Measurements from ENCODE around the gene ZSWIM1.
"Not testable (repeated sequence)": the region's sequence is repeated elsewhere in the genome, so short reads cannot be mapped to it uniquely, and the experiment has no call there.

Gene ZSWIM1

GRCh38 chr20:45866454-45866853, 14.6 kb upstream of the ZSWIM1 start:
- no peaks in the 10 kb centered on the region for H3K36me3 ChIP-seq
- no peak for TF ChIP-seq CTCF (IDR thresholded peaks at IDR 0.05; ENCODE audit: low read depth, low read length)
- H3K27me3 ChIP-seq (ENCODE audit: insufficient read depth, low read depth, severe bottlenecking) = no peaks in the 10 kb centered on the region
- H3K27ac ChIP-seq = no peak overlapping the region
- no peak overlapping the region for H3K4me3 ChIP-seq (ENCODE audit: low read depth, low read length)
- DNase-seq = no peak
- H3K9me3 ChIP-seq (ENCODE audit: severe bottlenecking) = no peaks in the 10 kb centered on the region

GRCh38 chr20:45867136-45867818, 13.8 kb upstream of the ZSWIM1 start:
- no peak for TF ChIP-seq CTCF (IDR thresholded peaks at IDR 0.05; ENCODE audit: low read depth, low read length)

DNA sequence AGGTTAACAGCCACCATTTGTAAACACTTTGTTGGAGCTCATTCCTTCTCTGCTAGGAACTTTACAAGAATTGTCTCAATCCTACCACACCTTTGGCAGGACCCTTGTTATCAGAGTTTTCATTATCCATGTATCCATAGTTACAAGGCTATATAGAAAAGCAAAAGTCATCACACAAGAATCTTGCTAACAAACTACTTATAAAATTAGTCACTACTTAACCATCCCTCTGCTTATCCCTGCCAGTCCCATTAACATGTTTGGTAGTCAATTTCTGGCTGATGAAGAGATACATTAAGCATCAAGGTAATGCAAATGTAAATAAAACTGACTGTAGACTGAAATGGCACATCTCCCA, 13.2 kb upstream of the ZSWIM1 start:
- no peak for DNase-seq
- H3K27ac ChIP-seq = no peak overlapping the region

More at GRCh38 chr20:45867136-45867818, 13.8 kb upstream of the ZSWIM1 start:
- DNase-seq = no peak
- no peaks in the 10 kb centered on the region for H3K36me3 ChIP-seq
- H3K27ac ChIP-seq = no peak overlapping the region
- H3K4me3 ChIP-seq (ENCODE audit: low read depth, low read length) = no peak overlapping the region
- no peaks in the 10 kb centered on the region for H3K9me3 ChIP-seq (ENCODE audit: severe bottlenecking)
- H3K27me3 ChIP-seq (ENCODE audit: insufficient read depth, low read depth, severe bottlenecking) = no peaks in the 10 kb centered on the region

GRCh38 chr20:45872626-45873025, 8.4 kb upstream of the ZSWIM1 start:
- DNase-seq = no peak
- H3K27ac ChIP-seq = no peak overlapping the region; the same call in 1 of the 2 replicates
- no peak for TF ChIP-seq CTCF (IDR thresholded peaks at IDR 0.05; ENCODE audit: low read depth, low read length)
- H3K27me3 ChIP-seq (ENCODE audit: insufficient read depth, low read depth, severe bottlenecking) = no peaks in the 10 kb centered on the region
- no peak overlapping the region for H3K4me3 ChIP-seq (ENCODE audit: low read depth, low read length)
- H3K36me3 ChIP-seq = no peaks in the 10 kb centered on the region
- H3K9me3 ChIP-seq (ENCODE audit: severe bottlenecking) = no peaks in the 10 kb centered on the region

More for the DNA sequence above, 13.2 kb upstream of the ZSWIM1 start:
- Histone ChIP-seq H3K9me3 (ENCODE audit: severe bottlenecking) (no peaks in the 10 kb centered on the region), H3K4me3 (ENCODE audit: low read depth, low read length) (no peak overlapping the region), H3K36me3 (no peaks in the 10 kb centered on the region), H3K27me3 (ENCODE audit: insufficient read depth, low read depth, severe bottlenecking) (no peaks in the 10 kb centered on the region)
- no peak for TF ChIP-seq CTCF (IDR thresholded peaks at IDR 0.05; ENCODE audit: low read depth, low read length)

- Histone ChIP-seq H3K27ac (no peak overlapping the region), H3K36me3 (no peaks in the 10 kb centered on the region), H3K4me3 (ENCODE audit: low read depth, low read length) (no peak overlapping the region), H3K9me3 (ENCODE audit: severe bottlenecking) (no peaks in the 10 kb centered on the region), H3K27me3 (ENCODE audit: insufficient read depth, low read depth, severe bottlenecking) (no peaks in the 10 kb centered on the region)
- DNase-seq = no peak
- TF ChIP-seq CTCF (IDR thresholded peaks at IDR 0.05; ENCODE audit: low read depth, low read length) = no peak
These were observed 7.5 kb upstream of the ZSWIM1 start for GRCh38 chr20:45873409-45874103.

DNA sequence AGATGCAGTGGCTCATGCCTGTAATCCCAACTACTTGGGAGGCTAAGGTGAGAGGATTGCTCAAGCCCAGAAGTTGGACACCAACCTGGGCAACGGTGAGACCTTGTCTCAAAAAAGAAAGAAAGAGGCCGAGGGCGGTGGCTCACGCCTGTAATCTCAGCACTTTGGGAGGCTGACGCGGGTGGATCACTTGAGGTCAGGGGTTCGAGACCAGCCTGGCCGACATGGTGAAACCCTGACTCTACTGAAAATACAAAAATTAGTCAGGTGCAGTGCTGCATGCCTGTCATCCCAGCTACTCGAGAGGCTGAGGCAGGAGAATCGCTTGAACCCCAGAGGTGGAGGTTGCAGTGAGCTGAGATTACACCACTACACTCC, 6.9 kb upstream of the ZSWIM1 start:
- H3K27me3 ChIP-seq (ENCODE audit: insufficient read depth, low read depth, severe bottlenecking); H3K36me3 ChIP-seq; DNase-seq; H3K9me3 ChIP-seq (ENCODE audit: severe bottlenecking); H3K4me3 ChIP-seq (ENCODE audit: low read depth, low read length); H3K27ac ChIP-seq: not testable (repeated sequence)

Measured in WERI-Rb-1 (cell line).